SJSA1 (cell line): ENCODE results near the gene ARHGAP6. TPM values are rescaled to one million over a fixed set of nuclear protein-coding genes. Genes with fewer than 3 reads are reported as not detected.

Source experiments
- DNase-seq, 2 experiments: peaks; one replicate each; pipeline ENCODE4 v3.0.0-alpha.2; 2015 to 2020; ENCODE audit warnings: low spot score in 2 of 2, low read depth in 1 of 2
- H3K27ac ChIP-seq: fragments of 250-450 bp; sonication (Bioruptor Pico); 2 replicates; pipeline ENCODE4 v1.5.1; 2020; ENCODE audit warnings: mild to moderate bottlenecking, moderate library complexity
- H3K27me3 ChIP-seq: fragments of 250-450 bp; sonication (Bioruptor Pico); replicated peaks from 2 replicates; pipeline ENCODE4 v1.5.1; 2020; ENCODE audit warnings: mild to moderate bottlenecking, moderate library complexity
- H3K36me3 ChIP-seq: fragments of 250-450 bp; sonication (Bioruptor Pico); 2 replicates; pipeline ENCODE4 v1.5.1; 2020; ENCODE audit warnings: mild to moderate bottlenecking
- H3K4me1 ChIP-seq: fragments of 250-450 bp; sonication (Bioruptor Pico); replicated peaks from 2 replicates; pipeline ENCODE4 v1.6.1; 2021; ENCODE audit warnings: mild to moderate bottlenecking
- H3K4me3 ChIP-seq: fragments of 250-450 bp; sonication (Bioruptor Pico); 2 replicates; pipeline ENCODE4 v1.5.1; 2020; ENCODE audit warnings: mild to moderate bottlenecking
- H3K9me3 ChIP-seq: fragments of 250-450 bp; sonication (Bioruptor Pico); replicated peaks from 2 replicates; pipeline ENCODE4 v1.5.1; 2020; ENCODE audit warnings: mild to moderate bottlenecking
- total RNA-seq: library from RNA; depleted of rRNA; stranded (reverse); fragments of >200 nt; shearing (Covaris generic); gene quantifications from 2 replicates; pipeline ENCODE4 v1.2.3, GENCODE V29; 2014

Gene ARHGAP6
- total RNA-seq, 1 experiment from 2014 or later, result 0.11 TPM

DNA sequence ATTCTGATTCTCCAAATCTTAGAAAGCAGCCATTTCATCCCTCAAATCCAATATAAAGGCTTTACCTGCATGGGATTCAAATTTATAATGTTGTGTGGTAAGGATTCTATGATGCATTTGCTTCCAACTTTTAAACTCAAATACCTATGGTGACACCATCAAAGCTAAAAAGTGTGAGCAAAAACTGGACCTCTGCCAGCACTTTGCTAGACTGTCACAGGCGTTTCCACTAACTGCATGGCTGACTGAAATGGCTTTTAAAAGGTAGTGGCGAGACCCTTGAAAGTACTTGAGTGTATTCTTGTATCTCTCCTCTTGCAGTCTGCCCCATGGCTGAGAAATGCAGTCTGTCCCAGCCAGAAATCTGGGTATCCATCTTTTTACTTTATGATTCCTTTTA is 203.1 kb downstream of the ARHGAP6 start:
- Histone ChIP-seq H3K9me3 (no peaks in the 10 kb centered on the region), H3K4me1 (no peaks in the 10 kb centered on the region), H3K27ac (no peak overlapping the region), H3K27me3 (no peaks in the 10 kb centered on the region), H3K36me3 (no peaks in the 10 kb centered on the region), H3K4me3 (no peak overlapping the region)
- no peak for DNase-seq

DNA sequence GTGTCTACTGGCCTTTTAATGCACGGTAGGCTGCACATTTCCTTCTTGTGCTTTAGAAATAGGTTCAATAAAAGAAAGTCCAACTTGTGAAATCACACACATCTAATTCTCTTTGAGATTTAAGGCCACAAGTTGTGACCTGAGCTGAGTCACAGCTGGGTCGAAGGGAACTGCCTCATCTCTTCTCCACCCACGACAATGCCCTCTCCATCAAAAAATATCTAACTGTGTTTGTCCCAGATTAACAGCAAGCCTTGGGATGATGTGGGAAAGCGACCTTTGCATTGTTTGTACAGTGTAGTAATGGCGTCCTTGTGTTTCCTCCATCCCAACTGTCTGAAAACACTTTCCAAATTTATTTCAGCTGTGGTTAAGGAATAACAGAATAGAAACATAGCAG is 203.6 kb downstream of the ARHGAP6 start:
- no peaks in the 10 kb centered on the region for H3K36me3 ChIP-seq
- no peak for DNase-seq
- no peak overlapping the region for H3K27ac ChIP-seq
- H3K4me1 ChIP-seq, result no peaks in the 10 kb centered on the region
- no peaks in the 10 kb centered on the region for H3K9me3 ChIP-seq
- no peak overlapping the region for H3K4me3 ChIP-seq
- no peaks in the 10 kb centered on the region for H3K27me3 ChIP-seq

DNA sequence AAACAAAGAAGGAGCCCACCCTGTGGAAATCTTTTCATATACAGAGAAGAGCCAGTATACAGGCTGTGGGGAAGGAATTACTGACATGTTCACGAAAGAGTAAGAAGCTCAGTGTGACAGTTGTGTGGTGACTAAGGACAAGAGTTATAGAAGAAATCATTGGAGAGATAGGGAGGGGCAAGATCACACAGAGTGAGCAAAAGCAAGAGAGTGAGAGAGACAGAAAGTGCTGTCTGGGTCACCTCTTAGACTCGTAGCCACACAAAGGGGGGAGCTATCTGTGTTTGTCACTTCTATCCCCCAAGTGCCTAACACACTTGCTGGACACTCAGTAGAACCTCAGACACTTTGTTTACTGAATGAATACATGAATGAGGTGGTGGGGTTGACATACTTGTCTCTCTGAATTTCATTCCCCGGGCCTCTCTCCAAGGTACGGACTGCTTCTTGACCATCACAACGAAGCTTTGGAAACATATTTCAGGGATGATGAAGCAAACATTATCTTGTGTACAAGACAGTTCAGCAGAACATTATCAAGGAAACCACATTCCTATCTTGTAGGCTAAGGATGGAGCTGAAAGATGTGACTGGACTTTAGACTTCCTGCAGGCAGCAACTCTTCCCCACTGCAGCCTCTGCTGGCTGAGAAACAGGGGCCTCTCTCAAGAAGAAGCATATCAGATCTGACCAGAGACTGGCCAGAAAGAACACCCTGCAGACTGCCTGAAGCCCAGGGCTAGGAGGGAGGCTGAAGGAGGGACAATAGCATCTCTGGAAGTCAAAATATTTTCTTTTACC is 204.3 kb downstream of the ARHGAP6 start:
- Histone ChIP-seq H3K36me3 (no peaks in the 10 kb centered on the region), H3K27me3 (no peaks in the 10 kb centered on the region), H3K4me1 (no peaks in the 10 kb centered on the region), H3K9me3 (no peaks in the 10 kb centered on the region), H3K4me3 (no peak overlapping the region), H3K27ac (no peak overlapping the region)
- DNase-seq, result no peak

DNA sequence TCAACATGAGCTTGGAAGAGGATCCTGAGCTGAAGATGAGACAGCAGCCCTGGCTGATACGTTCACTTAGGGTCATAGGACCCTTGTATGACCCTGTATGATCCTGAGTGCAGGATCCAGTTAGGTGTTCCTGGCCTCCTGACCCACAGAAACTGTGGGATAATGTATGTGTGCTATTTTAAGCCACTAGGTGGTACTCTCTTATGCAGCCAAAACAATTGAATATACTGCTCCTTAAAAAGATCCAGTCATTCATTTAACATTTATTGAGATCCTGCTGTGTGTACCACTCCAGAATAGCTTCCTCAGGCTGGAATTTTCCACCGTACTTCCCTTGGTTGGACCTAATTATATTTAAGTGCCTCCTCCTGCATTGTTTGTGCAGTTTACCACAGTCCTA is 205.4 kb downstream of the ARHGAP6 start:
- DNase-seq, result no peak
- no peak overlapping the region for H3K27ac ChIP-seq

GRCh38 chrX:11458170-11458569 is 207.6 kb downstream of the ARHGAP6 start:
- Histone ChIP-seq H3K4me3 (no peak overlapping the region), H3K9me3 (no peaks in the 10 kb centered on the region), H3K27ac (no peak overlapping the region), H3K36me3 (no peaks in the 10 kb centered on the region), H3K4me1 (no peaks in the 10 kb centered on the region), H3K27me3 (no peaks in the 10 kb centered on the region)
- no peak for DNase-seq

More for the DNA sequence above, 205.4 kb downstream of the ARHGAP6 start:
- no peaks in the 10 kb centered on the region for H3K9me3 ChIP-seq
- H3K4me3 ChIP-seq, result no peak overlapping the region
- no peaks in the 10 kb centered on the region for H3K36me3 ChIP-seq
- H3K27me3 ChIP-seq, result no peaks in the 10 kb centered on the region
- H3K4me1 ChIP-seq, result no peaks in the 10 kb centered on the region

DNA sequence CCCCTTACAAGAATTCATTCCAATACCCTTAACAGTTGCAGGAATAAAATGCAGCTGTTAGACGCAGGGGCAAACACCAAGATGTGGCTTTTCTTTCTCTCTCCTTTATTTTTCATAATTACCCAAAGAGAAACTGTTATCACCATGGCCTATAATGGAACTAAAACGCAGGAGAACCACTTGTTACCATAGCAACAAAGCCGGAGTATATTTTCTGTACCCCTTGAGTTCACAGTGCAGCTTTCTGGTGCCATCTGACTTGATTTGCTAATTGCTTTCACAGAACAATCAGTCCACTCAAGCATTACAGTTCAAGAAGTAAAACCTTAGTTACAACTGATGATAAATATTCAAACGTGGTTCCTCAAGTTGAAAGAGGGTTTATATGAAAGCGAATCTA is 214.6 kb downstream of the ARHGAP6 start:
- no peak overlapping the region for H3K4me3 ChIP-seq

GRCh38 chrX:11450354-11450753 is 215.4 kb downstream of the ARHGAP6 start:
- H3K9me3 ChIP-seq, result no peaks in the 10 kb centered on the region
- no peaks in the 10 kb centered on the region for H3K27me3 ChIP-seq
- no peak overlapping the region for H3K4me3 ChIP-seq
- H3K27ac ChIP-seq, result no peak overlapping the region
- H3K36me3 ChIP-seq, result no peaks in the 10 kb centered on the region
- no peak for DNase-seq
- no peaks in the 10 kb centered on the region for H3K4me1 ChIP-seq

More for the DNA sequence above, 214.6 kb downstream of the ARHGAP6 start:
- H3K4me1 ChIP-seq, result no peaks in the 10 kb centered on the region
- no peak overlapping the region for H3K27ac ChIP-seq
- no peak for DNase-seq
- no peaks in the 10 kb centered on the region for H3K9me3 ChIP-seq
- H3K27me3 ChIP-seq, result no peaks in the 10 kb centered on the region
- H3K36me3 ChIP-seq, result no peaks in the 10 kb centered on the region

- H3K4me3 ChIP-seq, result no peak overlapping the region
- no peak for DNase-seq
- H3K4me1 ChIP-seq, result no peaks in the 10 kb centered on the region
- H3K27me3 ChIP-seq, result no peaks in the 10 kb centered on the region
- H3K27ac ChIP-seq, result no peak overlapping the region
- H3K9me3 ChIP-seq, result no peaks in the 10 kb centered on the region
- no peaks in the 10 kb centered on the region for H3K36me3 ChIP-seq
Measured at GRCh38 chrX:11449613-11450012, 216.1 kb downstream of the ARHGAP6 start.

DNA sequence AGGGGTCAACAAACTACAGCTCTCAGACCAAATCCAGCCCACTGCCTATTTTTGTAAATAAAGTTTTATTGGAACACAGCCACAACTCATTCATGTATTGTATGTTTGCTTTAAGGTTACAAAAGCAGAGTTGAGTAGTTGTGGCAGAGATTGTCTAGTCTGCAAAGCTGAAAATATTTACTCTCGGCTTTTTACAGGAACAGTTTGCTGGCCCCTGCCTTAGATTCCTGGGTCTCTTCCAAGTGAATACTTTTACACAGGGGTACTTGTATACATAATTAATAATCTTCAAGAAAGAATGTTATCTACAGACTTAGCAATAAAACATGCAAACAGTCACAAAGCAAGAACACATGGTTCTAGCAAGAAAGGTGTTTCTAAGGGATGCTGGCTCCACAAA is 218.3 kb downstream of the ARHGAP6 start:
- Histone ChIP-seq H3K36me3 (no peaks in the 10 kb centered on the region), H3K4me1 (no peaks in the 10 kb centered on the region), H3K27me3 (no peaks in the 10 kb centered on the region), H3K27ac (no peak overlapping the region), H3K4me3 (no peak overlapping the region), H3K9me3 (no peaks in the 10 kb centered on the region)
- DNase-seq, result no peak

- no peaks in the 10 kb centered on the region for H3K4me1 ChIP-seq
- no peak overlapping the region for H3K27ac ChIP-seq
- H3K27me3 ChIP-seq, result no peaks in the 10 kb centered on the region
- H3K36me3 ChIP-seq, result no peaks in the 10 kb centered on the region
- no peaks in the 10 kb centered on the region for H3K9me3 ChIP-seq
- no peak for DNase-seq
- H3K4me3 ChIP-seq, result no peak overlapping the region
Measured at GRCh38 chrX:11446949-11447348, 218.8 kb downstream of the ARHGAP6 start.

DNA sequence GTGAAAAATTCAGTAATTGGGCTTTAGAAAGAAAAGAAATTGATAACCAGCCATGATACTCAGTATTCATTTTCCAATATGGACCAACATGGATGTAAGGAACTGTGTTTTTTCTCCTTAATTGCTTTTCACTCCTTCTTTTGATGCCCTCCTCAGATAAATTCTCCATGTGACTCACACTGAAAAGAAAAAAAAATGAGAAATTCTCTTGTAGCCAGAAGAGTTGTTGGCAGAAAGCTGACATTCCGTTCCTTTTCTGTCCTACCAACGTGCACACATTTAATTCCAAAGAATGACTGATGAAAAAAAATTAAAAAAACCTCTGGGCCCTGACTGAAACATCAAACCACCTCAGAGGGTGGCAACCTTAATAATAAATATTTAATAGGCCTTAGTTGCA is 219.4 kb downstream of the ARHGAP6 start:
- H3K27me3 ChIP-seq, result no peaks in the 10 kb centered on the region
- no peak overlapping the region for H3K27ac ChIP-seq
- H3K4me1 ChIP-seq, result no peaks in the 10 kb centered on the region
- H3K4me3 ChIP-seq, result no peak overlapping the region
- no peak for DNase-seq
- H3K36me3 ChIP-seq, result no peaks in the 10 kb centered on the region
- no peaks in the 10 kb centered on the region for H3K9me3 ChIP-seq

DNA sequence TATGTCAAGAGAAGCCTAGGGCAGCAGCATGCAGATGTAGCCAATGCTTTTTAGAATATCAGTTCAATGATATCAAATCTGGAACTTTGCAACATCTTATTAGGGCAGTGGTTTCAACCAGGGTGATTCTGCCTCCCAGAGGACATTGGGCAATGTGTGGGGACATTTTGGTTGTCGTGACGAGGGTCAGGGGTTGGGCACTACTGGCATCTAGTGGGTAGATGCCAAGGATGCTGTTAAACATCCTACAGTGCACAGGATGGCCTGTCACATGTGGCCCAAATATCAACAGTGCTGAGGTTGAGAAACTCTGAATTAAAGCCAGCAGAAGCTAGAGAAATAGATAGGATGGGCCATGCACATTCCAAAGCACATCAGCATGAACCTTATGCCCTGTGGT is 220.2 kb downstream of the ARHGAP6 start:
- H3K27me3 ChIP-seq, result no peaks in the 10 kb centered on the region
- no peaks in the 10 kb centered on the region for H3K4me1 ChIP-seq
- no peak overlapping the region for H3K27ac ChIP-seq
- H3K9me3 ChIP-seq, result no peaks in the 10 kb centered on the region
- no peaks in the 10 kb centered on the region for H3K36me3 ChIP-seq
- no peak for DNase-seq
- no peak overlapping the region for H3K4me3 ChIP-seq

DNA sequence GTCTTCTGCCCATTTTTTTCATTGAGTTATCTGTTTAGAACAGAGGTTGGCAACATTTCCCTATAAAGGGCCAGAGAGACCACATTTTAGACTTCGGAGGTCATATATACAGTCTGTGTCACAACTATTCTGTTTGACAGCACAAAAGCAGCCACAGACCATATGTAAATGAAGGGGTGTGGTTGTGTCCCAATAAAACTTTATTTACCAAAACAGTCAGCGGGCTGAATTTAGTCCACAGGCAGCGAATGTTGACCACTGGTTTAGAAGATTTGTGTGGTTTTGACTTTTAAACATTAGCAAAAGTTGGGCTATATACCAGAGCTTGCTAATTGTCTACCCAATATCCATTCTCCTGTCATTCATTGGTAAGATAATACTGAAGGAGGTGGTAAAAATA is 221.7 kb downstream of the ARHGAP6 start:
- Histone ChIP-seq H3K9me3 (no peaks in the 10 kb centered on the region), H3K36me3 (no peaks in the 10 kb centered on the region), H3K4me1 (no peaks in the 10 kb centered on the region), H3K27me3 (no peaks in the 10 kb centered on the region), H3K4me3 (no peak overlapping the region), H3K27ac (no peak overlapping the region)
- no peak for DNase-seq

- no peak for DNase-seq
- no peaks in the 10 kb centered on the region for H3K36me3 ChIP-seq
- no peaks in the 10 kb centered on the region for H3K27me3 ChIP-seq
- H3K4me1 ChIP-seq, result no peaks in the 10 kb centered on the region
- no peak overlapping the region for H3K4me3 ChIP-seq
- H3K9me3 ChIP-seq, result no peaks in the 10 kb centered on the region
- H3K27ac ChIP-seq, result no peak overlapping the region
Measured at GRCh38 chrX:11439846-11440245, 225.9 kb downstream of the ARHGAP6 start.

- H3K4me1 ChIP-seq, result no peaks in the 10 kb centered on the region
- no peaks in the 10 kb centered on the region for H3K27me3 ChIP-seq
- H3K4me3 ChIP-seq, result no peak overlapping the region
- H3K36me3 ChIP-seq, result no peaks in the 10 kb centered on the region
- H3K27ac ChIP-seq, result no peak overlapping the region
- no peaks in the 10 kb centered on the region for H3K9me3 ChIP-seq
- no peak for DNase-seq
Measured at GRCh38 chrX:11438767-11439166, 227.0 kb downstream of the ARHGAP6 start.
